GM19324 (cell line): ENCODE data around the gene DUSP5.

ENCODE experiments used
- ATAC-seq: cut with Tn5 transposase; IDR thresholded peaks from one replicate; pipeline ENCODE4 v1.9.1; 2021; ENCODE audit warnings: mild to moderate bottlenecking, moderate library complexity; ENCODE audit not compliant: unreplicated experiment, low FRiP score

DUSP5 gene

DNA sequence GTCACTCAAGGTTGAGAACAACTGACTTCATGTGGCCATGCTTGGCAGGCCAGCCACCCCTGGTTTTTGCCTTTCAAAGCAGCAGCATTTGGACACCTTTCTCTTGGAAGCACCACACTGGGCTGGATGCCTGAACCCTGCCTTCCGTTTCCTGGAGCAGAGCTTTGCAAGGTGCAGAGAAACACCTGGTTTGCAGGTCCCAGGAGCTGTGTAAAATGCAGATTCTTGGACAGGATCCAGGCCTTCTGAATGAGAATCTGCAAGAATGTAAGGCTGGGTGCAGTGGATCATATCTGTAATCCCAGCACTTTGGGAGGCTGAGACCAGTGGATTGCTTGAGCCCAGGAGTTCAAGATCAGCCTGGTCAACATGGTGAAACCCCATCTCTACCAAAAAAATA is 18.0 kb upstream of the DUSP5 start:
- no peak for ATAC-seq

DNA sequence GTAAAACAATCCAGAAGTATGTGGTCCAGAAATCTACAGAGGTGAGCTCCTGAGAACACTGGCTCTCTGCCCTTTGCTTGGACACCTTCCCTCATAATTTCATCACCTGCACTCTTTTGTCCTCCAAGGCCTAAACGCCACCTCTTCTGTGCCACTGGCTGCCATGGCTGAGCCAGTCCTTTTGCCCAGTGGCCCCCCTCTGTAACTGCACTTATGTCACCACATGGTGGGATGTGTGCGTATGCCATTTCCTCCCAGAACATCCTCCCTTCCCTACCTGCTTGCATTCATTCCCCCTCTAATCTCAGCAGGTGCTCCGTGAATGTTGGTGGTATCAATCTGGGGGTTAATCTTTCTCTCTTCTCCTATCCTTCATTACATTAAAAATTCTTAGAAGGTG is 17.3 kb upstream of the DUSP5 start:
- ATAC-seq, result no peak

- no peak for ATAC-seq
Observed at GRCh38 chr10:110481919-110482318, 15.8 kb upstream of the DUSP5 start.

DNA sequence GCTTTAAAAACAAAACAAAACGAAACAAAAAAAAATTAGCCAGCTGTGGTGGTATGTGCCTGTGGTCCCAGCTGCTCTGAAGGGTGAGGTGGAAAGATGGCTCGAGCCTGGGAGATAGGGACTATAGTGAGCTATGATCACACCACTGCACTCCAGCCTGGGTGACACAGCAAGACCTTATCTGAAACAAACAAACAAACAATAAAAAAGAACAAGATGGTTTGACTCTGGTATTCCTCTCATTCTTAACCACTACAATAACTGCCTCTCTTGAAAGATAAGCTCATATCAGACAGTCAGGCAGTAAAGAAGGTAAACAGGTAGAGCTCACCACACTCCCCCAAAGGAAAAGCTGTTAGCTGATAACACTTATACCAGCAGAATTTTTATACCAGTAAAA is 14.1 kb upstream of the DUSP5 start:
- ATAC-seq, result no peak

DNA sequence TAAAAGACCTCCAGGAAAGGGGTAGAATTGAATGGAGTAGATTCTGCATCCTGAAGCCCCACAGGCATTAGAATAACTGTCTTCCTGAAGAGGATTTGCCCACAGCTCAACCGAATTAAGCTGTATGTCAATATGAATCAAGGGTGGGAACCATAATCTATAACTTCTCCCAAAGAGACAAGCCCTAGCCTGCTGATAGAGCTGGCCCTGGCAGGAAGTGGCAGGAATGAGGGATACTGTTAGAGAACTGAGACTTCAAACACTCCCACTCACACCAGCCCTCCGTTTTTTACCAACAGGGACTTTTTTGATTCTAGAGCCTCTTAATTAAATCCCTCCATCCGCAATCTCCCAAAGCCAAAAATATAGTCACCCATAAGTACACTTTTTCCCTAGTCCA is 12.2 kb upstream of the DUSP5 start:
- no peak for ATAC-seq

GRCh38 chr10:110486680-110487410 is 10.9 kb upstream of the DUSP5 start:
- no peak for ATAC-seq

- no peak for ATAC-seq
Observed at GRCh38 chr10:110487411-110488331, 10.0 kb upstream of the DUSP5 start.

GRCh38 chr10:110488332-110488681 is 9.4 kb upstream of the DUSP5 start:
- ATAC-seq, result no peak

DNA sequence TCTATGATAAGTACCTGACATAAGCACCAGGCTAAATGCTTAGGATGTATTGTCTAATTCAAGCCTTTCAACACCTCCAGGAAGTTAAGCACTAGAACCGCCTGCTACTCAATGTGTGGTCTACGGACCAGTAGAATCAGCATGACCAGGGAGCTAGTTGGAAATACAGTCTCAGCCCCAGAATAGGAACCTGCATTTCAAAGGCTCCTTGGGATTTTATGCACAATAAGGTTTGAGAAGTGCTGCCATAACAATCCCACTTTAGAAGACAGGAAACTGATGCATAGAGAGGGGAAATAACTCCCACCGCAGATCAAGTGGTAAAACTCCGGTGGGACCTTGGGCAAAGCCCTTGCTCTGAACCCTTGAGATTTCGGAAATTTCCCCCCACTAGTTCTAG is 8.8 kb upstream of the DUSP5 start:
- no peak for ATAC-seq

GRCh38 chr10:110490640-110491039 is 7.1 kb upstream of the DUSP5 start:
- no peak for ATAC-seq

DNA sequence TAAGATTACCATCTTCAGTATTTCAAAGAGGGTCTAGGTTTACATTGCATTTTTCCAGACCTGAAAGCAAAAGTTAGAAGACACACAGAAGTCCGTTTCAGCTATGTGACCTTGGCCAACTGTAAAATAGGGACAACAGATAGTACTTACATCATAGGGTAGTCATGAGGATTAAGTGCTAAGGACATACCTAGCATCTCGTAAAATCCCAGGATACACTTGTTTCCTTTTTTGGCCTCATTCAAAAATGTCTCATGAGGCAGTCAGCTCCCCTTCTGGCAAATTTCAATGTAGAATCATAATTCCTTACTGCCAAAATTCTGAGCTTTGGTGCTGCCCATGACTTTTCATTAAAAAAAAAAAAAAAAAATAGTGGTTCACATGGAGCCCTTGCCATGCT is 6.4 kb upstream of the DUSP5 start:
- no peak for ATAC-seq

- ATAC-seq, result no peak
Observed at GRCh38 chr10:110492069-110492822, 5.5 kb upstream of the DUSP5 start.

- no peak for ATAC-seq
Observed at GRCh38 chr10:110493832-110494426, 3.8 kb upstream of the DUSP5 start.

DNA sequence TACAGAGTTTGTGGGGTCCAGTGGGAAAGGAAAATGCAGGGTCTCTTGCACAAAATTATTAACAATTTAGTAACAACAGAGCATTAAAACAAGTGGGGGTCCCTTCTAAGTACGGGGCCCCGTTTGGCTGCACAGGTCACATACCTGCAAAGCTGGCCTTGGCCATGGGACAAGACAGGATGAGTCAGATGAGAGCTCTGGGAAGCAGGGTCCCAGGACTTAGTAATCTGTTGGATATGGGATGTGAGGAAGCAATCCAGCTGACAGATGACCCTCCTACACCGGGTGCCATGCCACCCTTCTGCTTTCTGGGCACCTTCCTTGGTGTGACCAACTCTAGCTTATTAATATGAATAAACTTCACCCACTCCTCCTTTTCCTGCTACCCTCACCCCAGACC is 3.2 kb upstream of the DUSP5 start:
- ATAC-seq, result no peak

DNA sequence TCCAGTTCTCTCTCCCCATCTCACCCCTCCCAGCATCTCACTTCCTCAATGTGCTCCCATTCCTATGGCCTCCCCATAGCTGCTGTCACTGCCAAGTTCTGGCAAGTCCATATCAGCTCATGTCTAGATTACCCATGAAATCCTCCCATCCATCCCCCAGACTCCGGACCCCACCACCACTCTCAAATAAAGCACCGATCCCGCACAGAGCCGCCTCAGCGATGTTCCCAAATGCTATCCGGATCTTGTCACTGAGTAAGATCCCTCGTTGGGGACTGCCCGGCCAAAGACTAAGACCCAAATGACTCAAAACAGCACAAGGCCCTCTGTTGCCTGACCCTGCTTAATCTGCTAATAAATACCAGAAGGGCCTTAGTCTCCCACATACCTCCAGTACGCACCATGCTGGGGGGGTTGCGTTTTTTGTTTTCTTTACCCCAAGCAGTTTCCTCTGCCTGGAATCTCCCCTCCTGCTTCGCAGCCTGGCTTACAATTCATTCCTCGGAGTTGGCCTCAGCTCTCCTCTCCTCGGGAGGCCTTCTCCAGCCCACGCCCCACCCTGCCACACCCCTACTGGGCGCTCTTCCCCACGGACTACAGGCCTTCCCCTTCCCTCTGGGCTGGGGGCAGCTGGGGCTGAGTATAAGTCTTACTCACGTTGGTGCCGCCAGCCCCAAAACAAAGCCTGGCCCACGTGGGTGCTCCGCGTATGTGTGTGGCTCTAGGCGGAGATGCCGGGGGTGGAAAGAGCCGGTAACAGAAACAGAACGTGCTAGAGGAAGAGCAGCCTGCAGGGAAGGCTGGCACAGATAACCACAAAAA is 1.8 kb upstream of the DUSP5 start:
- ATAC-seq, result no peak

DNA sequence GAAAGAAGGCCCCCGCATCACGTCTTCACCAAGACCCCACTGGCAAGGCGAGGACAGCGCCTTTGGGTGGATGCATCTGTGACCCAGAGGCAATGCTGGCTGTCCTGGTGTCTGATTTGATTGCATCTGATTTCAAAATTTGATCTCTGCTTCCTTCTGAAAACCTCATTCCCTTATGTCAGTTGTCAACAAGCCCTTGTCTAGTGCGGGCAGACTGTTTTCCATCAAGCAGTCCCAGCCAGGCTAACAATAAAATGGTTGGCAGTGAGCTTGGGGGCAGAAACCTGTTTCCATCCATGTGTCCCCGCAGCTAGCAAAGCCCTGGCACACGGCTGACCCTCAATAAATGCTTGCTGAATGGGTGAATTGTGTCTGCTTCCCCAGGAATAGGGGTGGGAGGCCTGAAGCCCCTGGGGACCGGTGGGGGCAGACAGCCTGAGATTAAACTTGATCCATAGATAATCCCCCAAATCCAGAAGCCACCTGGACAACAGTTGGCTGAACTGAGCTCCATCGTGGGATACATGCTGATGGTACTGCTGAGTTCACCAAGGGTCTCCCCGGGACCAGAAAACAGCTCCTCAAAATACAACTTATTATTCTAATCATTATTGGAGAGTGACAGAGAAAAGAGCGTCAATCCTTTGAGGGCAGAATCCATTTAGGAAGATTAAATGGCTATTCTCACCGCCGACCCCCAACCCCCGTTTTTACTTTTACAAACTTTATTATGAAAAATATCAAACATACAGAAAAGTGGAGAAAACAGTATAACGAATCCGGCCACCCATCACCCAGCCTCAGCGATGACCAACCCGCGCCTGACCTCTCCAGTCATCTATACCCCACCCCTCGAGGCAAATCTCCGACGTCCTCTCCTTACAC is 912 bp upstream of the DUSP5 start:
- ATAC-seq, result no peak

DNA sequence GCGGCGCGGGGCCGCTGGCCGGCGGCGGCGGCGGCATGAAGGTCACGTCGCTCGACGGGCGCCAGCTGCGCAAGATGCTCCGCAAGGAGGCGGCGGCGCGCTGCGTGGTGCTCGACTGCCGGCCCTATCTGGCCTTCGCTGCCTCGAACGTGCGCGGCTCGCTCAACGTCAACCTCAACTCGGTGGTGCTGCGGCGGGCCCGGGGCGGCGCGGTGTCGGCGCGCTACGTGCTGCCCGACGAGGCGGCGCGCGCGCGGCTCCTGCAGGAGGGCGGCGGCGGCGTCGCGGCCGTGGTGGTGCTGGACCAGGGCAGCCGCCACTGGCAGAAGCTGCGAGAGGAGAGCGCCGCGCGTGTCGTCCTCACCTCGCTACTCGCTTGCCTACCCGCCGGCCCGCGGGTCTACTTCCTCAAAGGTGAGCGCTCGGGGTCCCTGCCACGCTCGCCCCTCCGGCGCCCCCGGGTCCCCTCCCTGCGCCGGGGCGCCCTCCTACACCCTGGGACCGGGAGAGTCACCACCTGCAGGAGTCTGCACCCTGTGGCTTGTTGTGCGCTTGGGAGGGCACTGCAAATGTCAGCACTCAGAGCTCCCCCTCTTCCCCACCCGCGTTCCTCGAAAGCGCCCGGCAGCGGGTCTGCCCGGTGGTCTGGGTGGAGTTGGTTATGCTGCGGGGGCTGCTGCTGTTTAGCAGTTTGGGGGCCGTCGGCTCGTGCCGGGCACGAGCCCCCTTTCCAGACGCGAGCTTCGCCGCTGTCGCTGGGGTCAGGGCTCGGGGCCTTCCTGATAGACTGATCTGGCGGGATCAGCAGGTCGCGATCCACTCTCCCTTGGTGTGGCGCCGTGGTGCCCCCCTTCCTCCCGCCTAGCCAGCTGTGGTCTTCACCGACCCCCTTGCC is 627 bp downstream of the DUSP5 start:
- ATAC-seq, result no peak
